HG03439 (cell line): Measurements from ENCODE around the gene TMEM205.

ENCODE experiments used
- ATAC-seq: cut with Tn5 transposase; IDR thresholded peaks from one replicate; pipeline ENCODE4 v1.9.1; 2021; ENCODE audit warnings: mild to moderate bottlenecking, moderate library complexity; ENCODE audit not compliant: unreplicated experiment

TMEM205 gene

DNA sequence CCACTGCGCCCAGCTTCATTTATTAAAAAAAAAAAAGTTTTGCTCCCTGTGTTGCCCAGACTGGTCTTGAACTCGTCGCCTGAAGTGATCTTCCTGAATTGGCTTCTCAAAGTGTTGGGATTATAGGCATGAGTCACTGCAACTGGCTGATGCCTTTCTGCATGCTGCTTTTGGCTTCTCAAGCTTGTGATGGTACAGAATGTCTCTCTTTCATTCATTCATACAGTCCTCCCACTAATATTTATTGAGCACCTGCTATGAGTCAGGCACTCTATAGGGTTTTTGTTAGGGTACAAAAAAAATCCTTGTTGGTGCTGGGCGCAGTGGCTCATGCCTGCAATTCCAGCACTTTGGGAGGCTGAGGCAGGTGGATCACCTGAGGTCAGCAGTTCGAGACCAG lies 41.1 kb downstream of the TMEM205 start:
- no peak for ATAC-seq

DNA sequence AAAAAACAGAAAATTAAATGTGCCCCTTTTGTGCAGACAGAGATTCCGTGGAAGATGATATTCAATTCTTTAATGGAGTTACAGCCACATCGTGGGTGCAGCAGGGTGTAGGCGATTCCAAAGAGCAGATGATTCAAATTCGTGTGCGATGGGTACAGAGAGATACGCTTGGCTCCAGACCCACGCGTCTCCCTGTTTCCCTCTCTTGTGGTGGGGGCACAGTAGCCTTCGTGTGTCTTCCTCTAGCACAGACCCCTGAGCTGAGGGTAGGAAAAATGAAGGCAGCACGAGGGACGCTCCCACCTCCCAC lies 45.3 kb downstream of the TMEM205 start:
- no peak for ATAC-seq

GRCh38 chr19:11299946-11300810 lies 45.9 kb downstream of the TMEM205 start:
- ATAC-seq = no peak

GRCh38 chr19:11296264-11296663 lies 49.8 kb downstream of the TMEM205 start:
- no peak for ATAC-seq

GRCh38 chr19:11295665-11296245 lies 50.3 kb downstream of the TMEM205 start, which contains the start of gene TSPAN16:
TSPAN16 (plus strand) TSS chr19:11296160; CDS start chr19:11296298, 138 bp downstream.
- no peak for ATAC-seq

- ATAC-seq = no peak
Observed at GRCh38 chr19:11295180-11295579, 50.9 kb downstream of the TMEM205 start.

DNA sequence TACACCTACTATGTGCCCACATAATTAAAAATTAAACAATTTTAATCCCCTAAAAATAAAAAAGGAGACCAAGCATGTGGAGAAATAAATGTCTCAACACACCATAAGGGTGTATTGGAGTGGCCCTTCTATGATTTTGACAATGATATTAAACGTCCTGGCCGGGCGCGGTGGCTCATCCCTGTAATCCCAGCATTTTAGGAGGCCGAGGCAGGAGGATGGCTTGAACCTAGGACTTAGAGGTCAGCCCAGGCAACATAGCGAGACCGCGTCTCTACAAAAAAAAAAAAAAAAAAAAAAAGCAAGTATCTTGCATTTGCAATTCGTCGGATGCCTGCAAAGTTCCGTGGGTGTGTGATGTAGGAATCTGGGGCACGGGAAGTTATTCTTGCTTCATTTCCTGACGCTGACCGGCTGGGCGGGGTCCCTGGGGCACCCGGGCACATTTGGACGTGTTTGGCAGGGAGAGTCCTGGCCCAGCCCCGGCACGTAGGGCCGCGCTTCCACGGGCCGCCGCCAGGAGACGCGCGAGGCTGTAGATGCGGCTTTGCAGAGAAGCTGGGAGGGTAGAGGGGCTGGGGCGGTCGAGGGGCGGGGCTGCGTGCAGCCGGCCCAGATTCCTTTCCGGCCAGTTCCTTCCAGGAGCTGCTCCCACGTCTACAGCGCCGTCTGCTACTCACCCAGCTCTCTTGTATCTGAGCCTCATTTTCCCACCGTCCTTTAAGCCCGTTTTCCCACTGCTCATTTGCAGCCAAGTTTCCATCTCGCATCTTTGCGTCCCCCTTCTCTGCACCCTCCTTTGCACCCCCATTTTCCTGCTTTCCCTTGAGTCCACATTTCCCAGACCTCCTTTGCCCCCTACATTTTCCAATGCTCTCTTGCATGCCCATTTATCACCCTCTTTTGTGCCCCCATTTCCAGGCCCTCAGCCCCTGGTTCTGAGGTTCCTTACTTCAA lies 52.4 kb downstream of the TMEM205 start:
- no peak for ATAC-seq
